Measurements from ENCODE around the gene JPH2. TPM values are rescaled to one million over a fixed set of nuclear protein-coding genes. Genes with fewer than 3 reads are reported as not detected.

JPH2 gene
- total and polyA plus RNA-seq, 2 of the 4 experiments (the other 2 are of a cell fraction) = 0.44 to 0.54 TPM

- no peak for ATAC-seq (ENCODE audit: low read depth)
- no peak overlapping the region for H3K14ac ChIP-seq (replicated peaks; ENCODE audit: low read depth, low read length)
- H4K5ac ChIP-seq (ENCODE audit: low read depth, low read length) = no peak overlapping the region
- H3K9me1 ChIP-seq (ENCODE audit: insufficient read depth, low read length) = no peaks in the 10 kb centered on the region; the same call in 1 of the 2 replicates
- H2AFZ ChIP-seq (replicated peaks; ENCODE audit: low read length, poor library complexity) = no peak overlapping the region
- no peaks in the 10 kb centered on the region for H3K9me3 ChIP-seq (ENCODE audit: control insufficient read depth, insufficient read depth, low read length)
- no peak overlapping the region for H3K23ac ChIP-seq (ENCODE audit: low read depth, low read length)
- DNase-seq = no peak
- TF ChIP-seq BHLHE40 (IDR thresholded peaks at IDR 0.05; ENCODE audit: low read depth, low read length) (no peak), NFE2L2 (IDR thresholded peaks at IDR 0.05; ENCODE audit: low read depth, low read length) (no peak), MAFK (IDR thresholded peaks at IDR 0.05; ENCODE audit: low read depth, low read length) (no peak), SMC3 (IDR thresholded peaks at IDR 0.05; ENCODE audit: low read depth, low read length) (no peak), POLR2A (IDR thresholded peaks at IDR 0.05; ENCODE audit: low read depth, low read length) (no peak), MAZ (IDR thresholded peaks at IDR 0.05; ENCODE audit: borderline replicate concordance, low read depth, low read length) (no peak), FOS (IDR thresholded peaks at IDR 0.05; ENCODE audit: low read depth, low read length) (no peak), USF2 (IDR thresholded peaks at IDR 0.05; ENCODE audit: low read depth, low read length) (no peak), RCOR1 (IDR thresholded peaks at IDR 0.05; ENCODE audit: insufficient replicate concordance, low read length) (no peak)
- H4K91ac ChIP-seq (ENCODE audit: insufficient read depth, low read depth, low read length) = no peak overlapping the region
- no peak overlapping the region for H3K56ac ChIP-seq (ENCODE audit: extremely low read depth, insufficient read depth, low read length)
- H3K4me2 ChIP-seq (ENCODE audit: low read depth, low read length) = no peak overlapping the region
- H2BK5ac ChIP-seq (ENCODE audit: low read depth, low read length, poor library complexity, severe bottlenecking) = no peak overlapping the region
- no peak overlapping the region for H3K27ac ChIP-seq (ENCODE audit: insufficient read depth, low read length)
- H3K4me1 ChIP-seq (ENCODE audit: control insufficient read depth, insufficient read depth, low read length) = peaks cover 1% of the 10 kb centered on the region; the same call in 1 of the 2 replicates
- H2AK9ac ChIP-seq (replicated peaks; ENCODE audit: low read depth, low read length, poor library complexity) = no peak overlapping the region
- H3K4ac ChIP-seq (ENCODE audit: low read depth, low read length) = no peak overlapping the region
- no peak overlapping the region for H2AK5ac ChIP-seq (ENCODE audit: low read depth, low read length)
- H3K27me3 ChIP-seq (ENCODE audit: control insufficient read depth, insufficient read depth, low read length) = no peaks in the 10 kb centered on the region; the same call in 1 of the 2 replicates
- no peaks in the 10 kb centered on the region for H3K36me3 ChIP-seq (ENCODE audit: control insufficient read depth, insufficient read depth, low read length)
- intact Hi-C loops (cut with micrococcal nuclease) = loop anchor here (5.0 kb wide), 2 partner anchors 272 to 347 kb away; no protein-coding TSS in a partner anchor
- no peak overlapping the region for H3K18ac ChIP-seq (ENCODE audit: low read depth, low read length)
- no TSS peak for BruUV-seq (replicated peaks)
- no peak overlapping the region for H2BK120ac ChIP-seq (ENCODE audit: low read depth, low read length)
- POLR2A ChIA-PET (ENCODE audit: unreplicated experiment) = no interaction called here
- no peak overlapping the region for H4K8ac ChIP-seq (ENCODE audit: low read depth in 2 of 2, low read length in 2 of 2)
- no peaks in the 10 kb centered on the region for H4K20me1 ChIP-seq (ENCODE audit: insufficient read depth, low read length)
- no peak overlapping the region for H2BK15ac ChIP-seq (ENCODE audit: low read depth, low read length)
- no peaks in the 10 kb centered on the region; a peak in 1 of 4 replicates for H3K79me1 ChIP-seq (ENCODE audit: low read depth in 1 of 2, low read length in 2 of 2)
- CTCF ChIA-PET = interaction anchor here (5.6 kb wide), 1 partner anchor 74 kb away, joined by 67 read pairs; the partner anchor contains the start of gene JPH2
- WGBS, 2 experiments (ENCODE audit: extremely low coverage in 2 of 2, insufficient read length in 1 of 2) = 98% methylated on average over 7 of the region's 7 CpGs; no CpG with 5 or more reads in 1 of the 2 experiments
- dilution Hi-C loops (cut with HindIII; ENCODE audit: low sequenced_read_pairs, unreplicated experiment) = no loop called here
- H3K9ac ChIP-seq (ENCODE audit: low read depth, low read length) = no peak overlapping the region
- H2BK20ac ChIP-seq (ENCODE audit: low read depth, low read length) = no peak overlapping the region
- H3K4me3 ChIP-seq (ENCODE audit: insufficient read depth, low read depth, low read length) = no peak overlapping the region
- in situ Hi-C loops (cut with MboI; ENCODE audit: low sequenced_read_pairs) = loop anchor here (5.0 kb wide), 2 partner anchors 72 to 197 kb away; partner anchors contain the start of genes FITM2 and JPH2
Measured at GRCh38 chr20:44115181-44115580, 71.8 kb downstream of the JPH2 start.
